ENCODE measurements around the gene ERICH3. TPM values are rescaled to one million over a fixed set of nuclear protein-coding genes. Genes with fewer than 3 reads are reported as not detected.

Gene ERICH3
- total RNA-seq, 1 experiment from 2014 or later: not detected

DNA sequence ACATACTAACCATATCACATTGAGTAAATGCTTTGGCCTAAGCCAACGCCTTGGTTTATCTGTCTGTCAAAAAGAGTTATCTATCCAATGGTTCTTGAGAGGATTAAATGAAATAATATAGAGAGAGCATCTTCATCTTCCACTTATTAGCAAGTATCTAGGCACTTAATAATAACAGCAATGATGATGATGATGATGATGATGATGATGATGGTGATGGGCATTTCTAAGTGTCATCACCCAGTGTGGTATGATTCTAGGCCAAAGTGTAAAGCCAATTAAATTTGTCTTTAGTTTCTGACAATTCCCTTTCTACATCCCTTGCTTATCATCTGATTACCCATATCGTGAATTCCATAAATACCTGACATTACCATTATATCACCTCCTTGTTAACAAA, 95.5 kb downstream of the ERICH3 start:
- no peaks in the 10 kb centered on the region for H3K23me2 ChIP-seq (ENCODE audit: insufficient read length, low read depth, low read length, poor library complexity, severe bottlenecking)
- no peak overlapping the region for H4K91ac ChIP-seq (ENCODE audit: insufficient read length, low read depth, low read length)
- no peaks in the 10 kb centered on the region for H3K9me3 Mint-ChIP-seq
- no peak overlapping the region for H2BK120ac ChIP-seq (ENCODE audit: low read depth, low read length, poor library complexity, severe bottlenecking)
- no peaks in the 10 kb centered on the region for H3K79me2 ChIP-seq (ENCODE audit: insufficient read depth, low read length)
- no peaks in the 10 kb centered on the region for H3K4me1 ChIP-seq (ENCODE audit: insufficient read depth, low read length)
- H3K9ac ChIP-seq (ENCODE audit: extremely low read depth, insufficient read length, low read length): no peak overlapping the region
- H4K5ac ChIP-seq (ENCODE audit: insufficient read length, low read depth, low read length): no peak overlapping the region
- no peak overlapping the region for H3K27ac ChIP-seq (ENCODE audit: insufficient read length, low read depth, low read length)
- no peak overlapping the region for H2AK5ac ChIP-seq (ENCODE audit: insufficient read length, low read length)
- H3K4me1 Mint-ChIP-seq: peaks cover 5 to 6% of the 10 kb centered on the region in 2 experiments; a peak in 1 of 4 replicates
- no peaks in the 10 kb centered on the region for H3K27me3 Mint-ChIP-seq (ENCODE audit: low read depth)
- no peak overlapping the region for H2AFZ ChIP-seq (ENCODE audit: low read length)
- H3T11ph ChIP-seq (ENCODE audit: low read length): no peak overlapping the region
- H3K4ac ChIP-seq (ENCODE audit: low read depth, low read length): no peak overlapping the region
- no peaks in the 10 kb centered on the region for H4K20me1 ChIP-seq (ENCODE audit: control insufficient read depth, insufficient read depth, insufficient read length)
- no peak overlapping the region for H3K4me3 Mint-ChIP-seq
- H3K4me2 ChIP-seq (ENCODE audit: insufficient read depth, insufficient read length, low read length): no peak overlapping the region
- TF ChIP-seq, protein P1, sequence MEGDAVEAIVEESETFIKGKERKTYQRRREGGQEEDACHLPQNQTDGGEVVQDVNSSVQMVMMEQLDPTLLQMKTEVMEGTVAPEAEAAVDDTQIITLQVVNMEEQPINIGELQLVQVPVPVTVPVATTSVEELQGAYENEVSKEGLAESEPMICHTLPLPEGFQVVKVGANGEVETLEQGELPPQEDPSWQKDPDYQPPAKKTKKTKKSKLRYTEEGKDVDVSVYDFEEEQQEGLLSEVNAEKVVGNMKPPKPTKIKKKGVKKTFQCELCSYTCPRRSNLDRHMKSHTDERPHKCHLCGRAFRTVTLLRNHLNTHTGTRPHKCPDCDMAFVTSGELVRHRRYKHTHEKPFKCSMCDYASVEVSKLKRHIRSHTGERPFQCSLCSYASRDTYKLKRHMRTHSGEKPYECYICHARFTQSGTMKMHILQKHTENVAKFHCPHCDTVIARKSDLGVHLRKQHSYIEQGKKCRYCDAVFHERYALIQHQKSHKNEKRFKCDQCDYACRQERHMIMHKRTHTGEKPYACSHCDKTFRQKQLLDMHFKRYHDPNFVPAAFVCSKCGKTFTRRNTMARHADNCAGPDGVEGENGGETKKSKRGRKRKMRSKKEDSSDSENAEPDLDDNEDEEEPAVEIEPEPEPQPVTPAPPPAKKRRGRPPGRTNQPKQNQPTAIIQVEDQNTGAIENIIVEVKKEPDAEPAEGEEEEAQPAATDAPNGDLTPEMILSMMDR (conservative IDR thresholded peaks at IDR 0.05): no peak
- no peaks in the 10 kb centered on the region for H3K9me3 ChIP-seq (ENCODE audit: control insufficient read depth, low read depth, low read length)
- no peak overlapping the region for H2BK15ac ChIP-seq (ENCODE audit: low read depth, low read length)
- no peaks in the 10 kb centered on the region for H3K36me3 Mint-ChIP-seq (ENCODE audit: insufficient read depth in 1 of 3, low read depth in 3 of 3)
- no peaks in the 10 kb centered on the region for H3K27me3 ChIP-seq (ENCODE audit: insufficient read depth, low read length)
- H2BK20ac ChIP-seq (ENCODE audit: low read depth, low read length, poor library complexity, severe bottlenecking): no peak overlapping the region
- no CpG with 5 or more reads among the region's 2 CpGs for WGBS (ENCODE audit: extremely low coverage, insufficient read length, low lambda C conversion rate)
- H3K18ac ChIP-seq (ENCODE audit: insufficient read length, low read depth, low read length): no peak overlapping the region
- no peaks in the 10 kb centered on the region for H3K79me1 ChIP-seq (ENCODE audit: insufficient read depth, low read depth, low read length, poor library complexity, severe bottlenecking)
- DNase-seq: no peak
- H3K27ac Mint-ChIP-seq: no peak overlapping the region
- no peak overlapping the region for H2BK5ac ChIP-seq (ENCODE audit: insufficient read length, low read length)
- H3K56ac ChIP-seq (ENCODE audit: insufficient read length, low read depth, low read length): no peak overlapping the region
- H3K23ac ChIP-seq (ENCODE audit: insufficient read length, low read depth, low read length): no peak overlapping the region
- no peak overlapping the region for H3K14ac ChIP-seq (ENCODE audit: insufficient read depth, low read length)
- H4K8ac ChIP-seq (replicated peaks; ENCODE audit: insufficient read length, low read depth, low read length): no peak overlapping the region
- no peak overlapping the region for H2BK12ac ChIP-seq (ENCODE audit: insufficient read length, low read depth, low read length)

Data from H9 (cell line).